Stimulated activated naive B cell treated with anti-CD40 and anti-IgM and Interleukin-4, amounts not matched to agents 10 μg/mL and 1 μg/mL and 100 μg/mL, for 72 hours (primary cell): Measurements from ENCODE around the gene TWIST2.

Experiments used
- ATAC-seq, 2 donors: fragments of 150-1000 bp; cut with Tn5 transposase; replicated peaks; 2 replicates each; pipeline ENCODE4 v1.10.0; 2021; ENCODE audit warnings: moderate library complexity in 1 of 2
- DNase-seq: peaks from one replicate; pipeline ENCODE4 v3.0.0; 2021
- H3K27ac Mint-ChIP-seq: one replicate; pipeline ENCODE4 v1.8.0; 2022; ENCODE audit warnings: mild to moderate bottlenecking, mixed read lengths
- H3K27me3 Mint-ChIP-seq, 2 donors: one replicate each; pipeline ENCODE4 v1.8.0; 2022; ENCODE audit warnings: mixed read lengths in 2 of 2
- H3K36me3 Mint-ChIP-seq, 2 donors: one replicate each; pipeline ENCODE4 v1.8.0; 2022; ENCODE audit warnings: mixed read lengths in 2 of 2, mild to moderate bottlenecking in 1 of 2
- H3K4me1 Mint-ChIP-seq, 2 donors: one replicate each; pipeline ENCODE4 v1.8.0; 2022; ENCODE audit warnings: mixed read lengths in 2 of 2, mild to moderate bottlenecking in 1 of 2
- H3K4me3 Mint-ChIP-seq, 2 donors: one replicate each; pipeline ENCODE4 v1.8.0; 2022; ENCODE audit warnings: mild to moderate bottlenecking in 2 of 2, mixed read lengths in 2 of 2, moderate library complexity in 1 of 2
- H3K9me3 Mint-ChIP-seq, 2 donors: one replicate each; pipeline ENCODE4 v1.8.0; 2022; ENCODE audit warnings: mixed read lengths in 2 of 2, mild to moderate bottlenecking in 1 of 2

Gene TWIST2

DNA sequence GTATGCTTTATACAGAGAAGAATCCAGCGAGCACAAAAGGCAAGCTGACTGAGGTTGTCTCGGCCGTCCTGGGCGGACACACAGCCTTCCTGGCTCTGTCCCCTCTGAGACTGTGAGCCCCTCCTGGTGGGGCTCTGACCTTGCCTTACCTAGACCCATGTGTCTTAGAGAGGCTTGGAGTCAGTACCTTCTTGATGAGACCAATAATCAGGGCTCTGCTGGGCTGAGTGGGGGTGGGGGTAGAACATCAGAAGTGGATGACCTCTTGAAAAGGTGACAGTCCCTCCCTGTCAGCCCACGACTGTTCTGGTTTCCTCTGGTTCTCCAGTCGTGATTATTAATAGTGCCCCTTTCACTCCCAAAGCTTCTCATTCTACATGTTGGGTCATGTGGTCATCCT, 31.2 kb downstream of the TWIST2 start:
- H3K4me3 Mint-ChIP-seq, result no peak overlapping the region
- peaks cover 4 to 13% of the 10 kb centered on the region in 2 donors for H3K27me3 Mint-ChIP-seq
- no peaks in the 10 kb centered on the region for H3K4me1 Mint-ChIP-seq
- no peak for DNase-seq
- ATAC-seq, result no peak
- H3K9me3 Mint-ChIP-seq, result no peaks in the 10 kb centered on the region
- no peaks in the 10 kb centered on the region for H3K36me3 Mint-ChIP-seq
- H3K27ac Mint-ChIP-seq, result no peak overlapping the region

DNA sequence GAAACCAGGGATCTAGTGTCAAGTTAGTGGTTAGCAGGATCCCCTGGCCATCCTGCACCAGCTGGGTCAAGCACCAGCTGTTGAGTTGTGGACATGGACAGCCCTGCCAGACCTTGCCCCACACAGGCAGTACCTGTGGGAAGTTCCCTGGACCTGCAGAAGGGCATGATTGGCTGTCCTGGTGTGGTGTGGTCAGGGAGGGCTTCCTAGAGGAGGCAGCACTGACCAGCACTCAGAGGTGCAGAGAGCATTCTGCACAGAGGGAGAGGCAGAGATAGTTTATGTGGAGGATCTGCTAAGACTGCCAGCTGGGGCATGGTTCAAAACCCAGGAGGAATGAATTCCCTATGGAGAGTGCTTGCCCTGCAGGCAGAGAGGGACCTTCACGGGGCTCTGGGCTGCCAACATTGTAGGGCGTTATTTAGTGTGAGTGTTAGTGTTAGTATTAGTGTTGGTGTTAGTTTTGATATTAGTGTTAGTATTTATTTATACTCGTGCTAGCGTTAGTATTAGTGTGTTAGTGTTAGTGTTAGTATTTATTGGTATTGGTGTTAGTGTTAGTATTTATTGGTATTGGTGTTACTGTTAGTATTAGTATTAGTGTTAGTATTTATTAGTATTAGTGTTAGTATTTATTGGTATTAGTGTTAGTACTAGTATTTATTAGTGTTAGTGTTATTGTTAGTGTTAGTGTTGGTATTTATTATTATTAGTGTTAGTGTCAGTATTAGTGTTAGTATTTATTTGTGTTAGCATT, 31.9 kb downstream of the TWIST2 start:
- ATAC-seq (peak; percentile 29 to 33), DNase-seq (no peak)
- Mint-ChIP-seq H3K4me1 (no peaks in the 10 kb centered on the region), H3K9me3 (no peaks in the 10 kb centered on the region), H3K4me3 (no peak overlapping the region), H3K27ac (no peak overlapping the region), H3K36me3 (no peaks in the 10 kb centered on the region), H3K27me3 (peaks cover 5 to 10% of the 10 kb centered on the region in 2 donors)

DNA sequence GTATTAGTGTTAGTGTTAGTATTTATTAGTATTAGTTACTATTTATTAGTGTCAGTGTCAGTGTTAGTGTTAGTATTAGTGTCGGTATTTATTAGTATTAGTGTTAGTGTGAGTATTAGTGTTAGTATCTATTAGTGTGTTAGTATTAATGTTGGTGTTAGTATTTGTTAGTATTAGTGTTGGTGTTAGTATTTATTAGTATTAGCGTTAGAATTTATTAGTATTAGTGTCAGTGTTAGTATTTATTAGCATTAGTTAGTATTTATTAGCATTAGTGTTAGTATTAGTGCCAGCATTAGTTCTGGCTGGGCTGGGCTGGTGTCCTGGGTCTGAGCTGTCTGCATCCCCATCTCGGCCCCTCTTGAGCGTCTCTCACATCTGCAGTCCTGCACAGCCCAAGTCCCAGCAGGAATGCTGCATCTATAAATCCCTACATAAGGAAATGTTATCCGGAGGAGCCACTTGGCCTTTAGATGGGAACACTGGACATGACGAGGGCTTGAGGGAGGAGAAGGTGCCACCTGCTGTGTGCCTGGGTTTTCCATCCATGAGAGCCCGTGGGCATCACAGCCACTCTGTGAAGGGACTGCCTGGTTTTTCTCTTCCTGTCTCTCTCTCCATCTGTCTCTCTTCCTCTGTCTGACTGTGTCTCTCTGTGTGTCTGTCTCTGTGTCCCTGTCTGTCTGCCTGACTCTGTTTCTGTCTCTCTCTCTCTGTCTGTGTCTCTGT, 33.6 kb downstream of the TWIST2 start:
- Mint-ChIP-seq H3K36me3 (no peaks in the 10 kb centered on the region), H3K4me1 (no peaks in the 10 kb centered on the region), H3K9me3 (no peaks in the 10 kb centered on the region), H3K27ac (no peak overlapping the region), H3K27me3 (peaks cover 6 to 13% of the 10 kb centered on the region in 2 donors), H3K4me3 (no peak overlapping the region)
- peak; percentile 34 to 39 for ATAC-seq
- DNase-seq, result no peak

DNA sequence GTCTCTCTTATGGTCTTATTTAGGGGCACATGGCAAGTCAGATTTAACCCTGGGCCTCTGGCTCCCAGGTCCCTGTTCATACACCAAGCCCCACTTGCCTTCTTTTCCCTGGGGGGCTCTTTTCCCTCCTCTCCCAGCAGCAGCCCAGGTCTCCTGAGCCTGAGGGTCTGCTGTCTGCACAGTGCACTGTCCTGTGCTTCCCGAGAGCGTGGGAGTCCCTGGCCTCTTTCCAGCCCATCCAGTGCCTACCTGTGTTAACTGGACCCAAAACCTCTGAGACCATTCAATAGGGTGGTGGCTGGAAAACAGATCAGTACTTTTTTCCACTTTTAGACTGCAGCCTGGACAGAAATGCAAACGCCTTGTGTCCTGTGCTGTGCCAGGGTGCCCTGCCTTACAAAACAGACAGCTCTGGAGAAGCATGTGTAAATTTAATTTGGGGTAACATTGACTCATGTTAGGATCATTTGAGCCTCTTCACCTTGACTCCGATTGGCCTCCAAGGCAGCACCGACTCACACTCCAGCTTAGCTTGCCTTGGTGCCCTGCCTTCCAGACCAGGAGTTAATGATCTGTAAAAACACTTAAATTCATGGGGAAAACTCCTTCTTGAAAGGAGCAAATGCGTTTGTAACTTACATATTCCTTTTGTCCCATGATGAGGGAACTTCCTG, 34.3 kb downstream of the TWIST2 start:
- Mint-ChIP-seq H3K4me1 (no peaks in the 10 kb centered on the region), H3K36me3 (no peaks in the 10 kb centered on the region)

DNA sequence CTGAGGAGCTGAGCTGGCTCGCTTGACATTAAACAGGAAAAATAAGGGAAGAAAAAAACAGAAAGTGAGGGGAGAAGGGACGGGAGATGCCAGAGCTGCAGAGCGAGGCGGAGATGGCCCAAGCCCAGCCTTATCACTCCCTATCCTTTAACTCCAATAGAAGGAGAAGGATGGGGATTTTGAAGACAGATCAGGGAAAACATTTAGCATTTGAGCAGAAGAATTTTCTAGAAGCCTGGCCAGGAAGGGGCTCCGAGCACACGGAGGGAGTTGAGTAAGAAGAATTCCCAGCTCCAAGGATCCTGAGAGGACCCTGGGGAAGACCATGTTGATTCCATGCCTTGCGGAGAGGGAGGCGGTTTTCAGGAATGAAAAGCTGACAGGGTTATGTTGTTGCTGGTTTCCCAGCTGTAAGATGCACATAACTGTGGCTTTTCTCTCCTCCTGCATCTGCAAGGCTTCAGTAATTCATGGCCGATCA, 35.6 kb downstream of the TWIST2 start:
- Mint-ChIP-seq H3K4me1 (no peaks in the 10 kb centered on the region), H3K27ac (no peak overlapping the region), H3K9me3 (no peaks in the 10 kb centered on the region), H3K36me3 (no peaks in the 10 kb centered on the region), H3K4me3 (no peak overlapping the region), H3K27me3 (peaks cover 6 to 13% of the 10 kb centered on the region in 2 donors)
- no peak for DNase-seq
- ATAC-seq, result no peak

More for the DNA sequence above, 34.3 kb downstream of the TWIST2 start:
- ATAC-seq (no peak), DNase-seq (no peak)
- Mint-ChIP-seq H3K4me3 (no peak overlapping the region), H3K9me3 (no peaks in the 10 kb centered on the region), H3K27ac (no peak overlapping the region), H3K27me3 (peaks cover 6 to 13% of the 10 kb centered on the region in 2 donors)

DNA sequence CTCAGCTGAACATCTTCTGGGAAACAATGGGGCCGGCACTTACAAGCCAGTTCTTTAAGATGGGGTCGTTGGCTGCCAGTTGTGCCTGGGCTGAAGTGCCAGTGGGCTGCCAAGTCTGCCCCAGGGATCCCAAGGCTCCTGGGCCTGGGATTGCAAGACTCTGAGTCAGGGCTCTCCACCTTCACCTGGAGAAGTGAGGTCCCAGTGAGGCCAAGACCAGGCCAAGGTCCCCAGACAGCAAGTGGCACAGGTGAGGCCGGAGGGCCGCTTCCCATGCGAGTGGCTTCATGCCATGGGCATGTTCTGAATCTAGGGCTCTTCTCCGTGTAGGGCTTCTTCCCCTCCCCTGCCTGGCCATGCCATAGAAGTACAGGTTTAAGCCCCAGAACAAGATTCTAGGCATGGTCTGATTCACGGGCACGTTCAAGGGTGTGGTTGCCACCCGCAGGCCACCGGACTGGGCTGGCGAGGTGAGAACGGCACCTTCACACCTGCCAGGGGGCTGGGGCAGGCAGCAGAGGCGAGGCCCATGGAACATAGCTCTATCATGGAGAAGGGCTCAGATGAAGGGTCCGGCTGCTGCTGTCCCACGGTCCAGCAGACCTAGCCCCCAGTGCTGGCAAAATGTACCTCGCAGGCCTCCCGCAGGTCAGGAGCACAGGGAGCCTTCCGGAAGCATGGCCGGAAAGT, 36.4 kb downstream of the TWIST2 start:
- Mint-ChIP-seq H3K9me3 (no peaks in the 10 kb centered on the region), H3K27ac (no peak overlapping the region), H3K4me1 (no peaks in the 10 kb centered on the region), H3K27me3 (peaks cover 6 to 13% of the 10 kb centered on the region in 2 donors), H3K4me3 (no peak overlapping the region), H3K36me3 (no peaks in the 10 kb centered on the region)
- DNase-seq (no peak), ATAC-seq (no peak)

DNA sequence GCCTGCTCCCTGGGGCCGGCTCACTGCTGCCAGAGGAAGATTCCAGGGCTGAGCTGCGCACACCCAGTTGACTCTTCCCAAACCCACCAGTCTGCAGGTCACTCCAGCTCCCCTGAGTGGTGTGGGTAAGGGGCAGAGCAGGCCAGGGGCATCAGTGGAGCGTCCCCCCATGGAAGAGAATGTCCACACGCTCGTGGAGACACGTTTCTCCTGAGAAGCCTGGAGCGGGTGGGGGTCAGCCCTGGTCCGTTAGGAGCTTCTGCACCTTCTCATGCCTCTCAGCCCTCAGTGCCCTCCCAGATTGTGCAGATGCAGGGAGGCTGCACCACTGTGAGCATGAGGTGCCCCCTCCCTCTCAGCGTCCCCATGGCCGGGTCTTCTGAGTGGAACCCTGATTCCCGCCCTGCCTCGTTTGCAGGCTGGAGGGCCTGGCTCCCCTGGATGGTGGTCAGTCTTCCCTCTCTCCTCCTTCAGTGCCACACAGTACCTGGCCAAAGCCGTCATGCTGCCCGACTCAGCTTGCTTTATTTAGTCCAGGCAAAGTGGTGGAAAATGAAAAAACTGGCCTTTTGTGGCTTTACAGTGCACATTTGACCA, 37.0 kb downstream of the TWIST2 start:
- Mint-ChIP-seq H3K9me3 (no peaks in the 10 kb centered on the region), H3K36me3 (no peaks in the 10 kb centered on the region), H3K4me1 (no peaks in the 10 kb centered on the region), H3K4me3 (no peak overlapping the region), H3K27ac (no peak overlapping the region), H3K27me3 (peaks cover 6 to 9% of the 10 kb centered on the region in 2 donors)
- no peak for DNase-seq
- no peak for ATAC-seq

DNA sequence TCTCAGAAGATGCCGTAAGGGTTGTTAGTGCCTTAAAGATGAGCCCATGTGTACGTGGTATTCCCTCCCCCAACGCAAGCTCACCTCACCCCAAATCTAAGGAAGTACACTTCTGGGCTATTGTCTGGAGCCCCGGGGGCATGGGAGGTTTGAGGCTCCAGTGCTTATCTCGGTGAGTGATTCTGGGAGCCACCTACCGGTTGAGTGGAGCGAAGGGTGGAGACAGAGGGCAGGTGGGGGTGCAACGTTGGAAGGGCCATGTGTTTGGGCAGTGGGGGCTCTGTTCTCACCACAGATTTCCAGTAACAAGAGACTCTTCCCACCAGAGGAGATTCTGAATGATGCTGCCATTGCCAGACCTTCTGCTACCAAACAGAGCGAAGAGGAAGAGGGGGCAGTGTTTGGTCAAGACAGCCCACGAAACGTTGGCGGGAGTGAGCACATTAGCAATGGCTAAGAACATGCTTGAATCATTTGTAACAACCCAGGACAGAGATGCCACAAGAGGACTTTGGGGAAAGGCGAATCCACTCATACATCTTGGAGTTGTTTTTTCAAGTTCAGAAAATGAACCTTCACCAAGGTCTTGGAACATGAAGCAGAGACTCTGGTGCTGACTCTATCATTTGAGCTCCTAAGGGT, 38.7 kb downstream of the TWIST2 start:
- no peaks in the 10 kb centered on the region for H3K4me1 Mint-ChIP-seq
- H3K4me3 Mint-ChIP-seq, result no peak overlapping the region
- peaks cover 6 to 9% of the 10 kb centered on the region in 2 donors for H3K27me3 Mint-ChIP-seq
- no peak overlapping the region for H3K27ac Mint-ChIP-seq
- H3K36me3 Mint-ChIP-seq, result no peaks in the 10 kb centered on the region
- no peak for ATAC-seq
- no peak for DNase-seq
- H3K9me3 Mint-ChIP-seq, result no peaks in the 10 kb centered on the region

DNA sequence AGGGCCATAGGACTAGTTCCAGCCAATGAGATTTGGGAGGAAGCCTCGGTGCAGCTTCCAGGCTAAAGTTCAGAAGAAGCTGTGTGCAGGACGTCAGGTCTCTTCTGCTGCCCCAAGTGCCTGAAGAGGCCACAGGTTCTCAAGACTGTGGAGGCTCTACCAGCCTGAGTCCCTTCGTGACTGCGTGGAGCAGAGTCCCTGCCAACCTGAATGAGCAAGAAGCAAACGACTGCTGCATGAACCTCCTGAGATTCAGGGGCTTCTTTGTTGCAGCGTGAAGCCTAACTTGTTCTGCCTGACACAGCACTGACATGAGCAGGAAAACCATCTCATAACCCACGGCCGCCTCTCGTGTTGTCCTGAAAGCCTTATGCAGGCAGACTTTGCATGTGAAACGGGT, 39.7 kb downstream of the TWIST2 start:
- H3K36me3 Mint-ChIP-seq, result no peaks in the 10 kb centered on the region
- H3K27ac Mint-ChIP-seq, result no peak overlapping the region

DNA sequence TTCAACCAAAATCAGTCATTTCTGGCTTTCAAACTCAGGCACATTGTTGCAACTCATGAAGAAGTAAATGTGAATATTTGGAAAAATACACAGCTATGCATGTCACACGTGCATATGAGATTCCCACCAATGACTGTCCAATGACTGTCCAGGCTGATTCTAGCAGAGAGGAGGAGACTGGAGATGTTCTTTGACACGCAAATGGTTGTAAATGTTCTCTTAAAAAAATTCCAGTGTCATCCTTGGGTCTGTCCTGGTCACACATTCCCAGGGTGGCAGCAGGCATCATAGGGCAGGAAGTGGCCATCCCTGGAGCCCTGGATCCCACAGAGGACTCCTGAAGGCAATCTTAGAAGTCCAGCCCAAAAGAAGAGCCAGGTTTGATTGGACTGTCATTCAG, 40.9 kb downstream of the TWIST2 start:
- Mint-ChIP-seq H3K9me3 (no peaks in the 10 kb centered on the region), H3K4me3 (no peak overlapping the region), H3K27me3 (peaks cover 6 to 9% of the 10 kb centered on the region in 2 donors), H3K4me1 (no peaks in the 10 kb centered on the region), H3K36me3 (no peaks in the 10 kb centered on the region), H3K27ac (no peak overlapping the region)
- ATAC-seq, result no peak
- no peak for DNase-seq

More for the DNA sequence above, 39.7 kb downstream of the TWIST2 start:
- no peaks in the 10 kb centered on the region for H3K9me3 Mint-ChIP-seq
- peaks cover 6 to 9% of the 10 kb centered on the region in 2 donors for H3K27me3 Mint-ChIP-seq
- ATAC-seq (no peak), DNase-seq (no peak)
- no peaks in the 10 kb centered on the region for H3K4me1 Mint-ChIP-seq
- H3K4me3 Mint-ChIP-seq, result no peak overlapping the region

DNA sequence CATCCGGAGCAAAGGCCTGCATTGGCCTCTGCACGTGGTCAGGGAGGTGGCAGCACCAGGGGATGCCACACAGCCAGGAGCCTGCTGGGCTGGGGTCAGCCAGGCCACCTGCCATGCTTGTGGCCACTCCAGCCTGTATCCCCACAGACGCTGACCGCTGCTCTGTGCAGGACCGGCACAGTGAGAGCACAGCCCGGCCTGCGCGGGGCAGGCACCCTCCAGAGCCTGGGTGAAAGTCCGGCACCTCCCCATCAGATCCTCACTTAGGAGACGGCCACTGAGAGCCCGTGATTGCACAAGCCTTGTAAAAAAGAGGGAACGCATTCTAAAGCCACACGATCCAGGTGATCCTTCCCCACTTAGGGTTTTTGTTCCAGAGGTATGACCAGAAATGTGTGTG, 42.2 kb downstream of the TWIST2 start:
- Mint-ChIP-seq H3K27ac (no peak overlapping the region), H3K9me3 (no peaks in the 10 kb centered on the region), H3K27me3 (peaks cover 4 to 11% of the 10 kb centered on the region in 2 donors), H3K4me3 (no peak overlapping the region), H3K4me1 (no peaks in the 10 kb centered on the region), H3K36me3 (no peaks in the 10 kb centered on the region)
- DNase-seq (no peak), ATAC-seq (no peak)

DNA sequence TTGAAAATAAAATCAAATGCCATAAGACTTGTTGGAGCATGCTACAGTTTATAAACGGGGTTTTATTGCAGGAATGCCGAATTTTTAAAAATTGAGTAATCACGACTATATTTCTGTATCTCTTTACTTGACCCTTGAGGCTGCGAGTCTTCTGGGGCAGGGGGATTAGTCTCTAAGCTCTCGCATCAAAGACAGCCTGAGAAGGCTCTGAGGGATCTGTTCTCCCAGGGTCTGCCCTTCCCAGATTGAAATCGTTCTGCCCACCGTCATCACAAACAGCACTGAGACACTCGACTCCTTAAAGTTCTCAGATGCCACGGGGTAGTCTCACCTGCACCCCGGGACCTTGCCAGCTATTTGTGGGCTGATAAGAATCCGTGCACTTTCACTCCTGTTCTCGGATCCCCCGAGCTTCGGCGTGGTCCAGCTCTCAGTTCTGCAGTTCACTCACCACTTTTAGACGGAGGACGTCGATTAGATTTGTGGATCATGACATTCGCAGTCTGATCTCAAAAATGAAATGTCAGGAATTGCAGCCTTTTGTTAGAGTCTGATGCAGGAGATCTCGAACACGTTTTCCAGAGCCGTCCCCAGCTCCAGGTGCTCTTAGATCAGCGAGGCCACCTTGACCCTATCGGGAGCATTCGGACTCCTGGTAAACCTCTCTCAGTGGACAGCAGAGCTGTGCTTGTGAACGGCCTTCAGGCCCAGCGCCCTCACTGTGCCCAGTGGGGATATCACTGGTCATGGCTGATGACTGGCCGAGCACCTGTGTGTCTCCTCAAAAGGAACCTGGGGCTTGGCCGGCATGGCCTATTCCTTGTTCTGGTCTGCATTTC, 43.0 kb downstream of the TWIST2 start:
- Mint-ChIP-seq H3K4me3 (no peak overlapping the region), H3K27me3 (peaks cover 0 to 5% of the 10 kb centered on the region in 2 donors), H3K36me3 (no peaks in the 10 kb centered on the region), H3K9me3 (no peaks in the 10 kb centered on the region), H3K27ac (no peak overlapping the region), H3K4me1 (no peaks in the 10 kb centered on the region)
- DNase-seq, result no peak
- ATAC-seq, result no peak
